ENCODE data around the gene OR1A1.

DNA sequence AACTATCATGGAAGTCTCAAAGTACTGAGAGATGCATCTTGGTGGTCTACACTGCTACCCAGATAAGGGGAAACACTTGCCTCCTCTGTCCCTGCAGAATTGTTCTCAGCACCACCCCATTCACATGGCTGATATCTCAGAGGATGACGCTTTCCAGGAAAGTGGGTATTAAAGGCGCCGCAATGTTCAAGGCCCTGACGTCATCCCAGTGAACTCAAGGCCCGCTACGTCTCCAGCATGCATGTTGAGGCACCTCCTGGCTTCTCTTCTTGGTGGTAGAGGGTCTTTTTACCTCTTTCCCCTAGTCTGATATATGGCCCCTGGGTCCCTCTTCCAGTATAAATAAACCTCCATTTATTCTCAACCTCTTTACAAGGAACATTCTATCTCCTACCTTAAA is 1.0 kb downstream of the OR1A1 start:
- TF ChIP-seq, protein P1, sequence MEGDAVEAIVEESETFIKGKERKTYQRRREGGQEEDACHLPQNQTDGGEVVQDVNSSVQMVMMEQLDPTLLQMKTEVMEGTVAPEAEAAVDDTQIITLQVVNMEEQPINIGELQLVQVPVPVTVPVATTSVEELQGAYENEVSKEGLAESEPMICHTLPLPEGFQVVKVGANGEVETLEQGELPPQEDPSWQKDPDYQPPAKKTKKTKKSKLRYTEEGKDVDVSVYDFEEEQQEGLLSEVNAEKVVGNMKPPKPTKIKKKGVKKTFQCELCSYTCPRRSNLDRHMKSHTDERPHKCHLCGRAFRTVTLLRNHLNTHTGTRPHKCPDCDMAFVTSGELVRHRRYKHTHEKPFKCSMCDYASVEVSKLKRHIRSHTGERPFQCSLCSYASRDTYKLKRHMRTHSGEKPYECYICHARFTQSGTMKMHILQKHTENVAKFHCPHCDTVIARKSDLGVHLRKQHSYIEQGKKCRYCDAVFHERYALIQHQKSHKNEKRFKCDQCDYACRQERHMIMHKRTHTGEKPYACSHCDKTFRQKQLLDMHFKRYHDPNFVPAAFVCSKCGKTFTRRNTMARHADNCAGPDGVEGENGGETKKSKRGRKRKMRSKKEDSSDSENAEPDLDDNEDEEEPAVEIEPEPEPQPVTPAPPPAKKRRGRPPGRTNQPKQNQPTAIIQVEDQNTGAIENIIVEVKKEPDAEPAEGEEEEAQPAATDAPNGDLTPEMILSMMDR (IDR thresholded peaks at IDR 0.05) = no peak
- TF ChIP-seq POLR2A (IDR thresholded peaks at IDR 0.05) (no peak), POLR2AphosphoS5 (IDR thresholded peaks at IDR 0.05; ENCODE audit: insufficient read depth in 1 of 2, low read depth in 1 of 2) (no peak)

All from vagina (tissue), 2 donors.